WTC11 (cell line): ENCODE data around the gene TEKT5.

Experiments
- CTCF ChIP-seq: fragments of 200-600 bp; IDR thresholded peaks from 2 replicates; pipeline ENCODE4 v1.8.0; 2022; ENCODE audit warnings: antibody characterized with exemption
- ETV6 ChIP-seq: sonication (generic); formaldehyde crosslinking; IDR thresholded peaks from 2 replicates; pipeline ENCODE4 v1.8.1; 2022; ENCODE audit warnings: mild to moderate bottlenecking, missing genetic modification reagents
- MXD4 ChIP-seq: fragments of 250-450 bp; sonication (Bioruptor Pico); IDR thresholded peaks from 2 replicates; pipeline ENCODE4 v1.8.0; 2021; ENCODE audit warnings: mild to moderate bottlenecking, moderate library complexity, borderline replicate concordance
- TEAD4 ChIP-seq: sonication (generic); formaldehyde crosslinking; IDR thresholded peaks from 2 replicates; pipeline ENCODE4 v1.8.0; 2022; ENCODE audit warnings: mild to moderate bottlenecking, missing genetic modification reagents
- USF2 ChIP-seq: sonication (generic); formaldehyde crosslinking; IDR thresholded peaks from 2 replicates; pipeline ENCODE4 v1.8.1; 2023; ENCODE audit warnings: mild to moderate bottlenecking, missing genetic modification reagents, moderate library complexity
- ZNF317 ChIP-seq: sonication (generic); formaldehyde crosslinking; IDR thresholded peaks from 2 replicates; pipeline ENCODE4 v1.8.1; 2023; ENCODE audit warnings: low read depth, mild to moderate bottlenecking, moderate library complexity, missing genetic modification reagents, borderline replicate concordance
- TF ChIP-seq, protein P1 (sequence below): sonication (generic); formaldehyde crosslinking; conservative IDR thresholded peaks from 2 replicates; pipeline ENCODE4 v1.8.1; 2023; ENCODE audit warnings: mild to moderate bottlenecking, low read depth, missing genetic modification reagents, moderate library complexity
- TF ChIP-seq, protein P2 (sequence below): sonication (generic); formaldehyde crosslinking; IDR thresholded peaks from 2 replicates; pipeline ENCODE4 v1.8.0; 2022; ENCODE audit warnings: mild to moderate bottlenecking, missing genetic modification reagents

DNA sequence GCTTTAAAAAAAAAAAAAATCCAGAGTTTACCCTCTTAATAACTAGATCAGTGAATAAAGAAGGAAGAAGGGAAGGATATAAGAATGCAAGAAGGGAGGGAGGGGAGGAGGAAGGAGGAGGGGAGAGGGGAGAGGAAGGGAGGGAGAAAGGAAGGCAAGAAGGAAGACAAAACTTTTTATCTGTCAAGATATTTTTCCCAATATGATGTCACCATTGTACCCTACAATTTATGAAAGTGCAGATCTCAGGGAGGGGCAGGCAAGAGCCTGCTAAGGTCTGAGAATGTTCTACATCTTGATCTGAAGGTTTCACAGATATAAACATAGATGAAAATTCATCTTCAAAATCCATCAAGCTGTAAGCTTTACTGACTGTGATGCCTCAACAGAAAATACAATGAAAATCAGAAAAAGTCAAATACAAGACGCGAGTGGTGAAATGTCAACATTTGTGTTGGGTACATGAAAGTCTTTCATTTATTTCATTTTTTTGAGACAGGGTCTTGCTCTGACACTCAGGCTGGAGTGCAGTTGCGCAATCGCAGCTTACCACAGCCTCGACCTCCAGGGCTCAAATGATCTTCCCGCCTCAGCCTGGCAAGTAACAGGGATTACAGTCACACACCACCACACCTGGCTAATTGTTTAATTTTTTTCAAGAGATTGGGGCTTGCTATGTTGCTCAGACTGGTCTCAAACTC lies 57.2 kb downstream of the TEKT5 start:
- TF ChIP-seq USF2 (no peak), CTCF (no peak), TEAD4 (no peak), ZNF317 (CRISPR knock-in tag) (no peak), MXD4 (no peak), ETV6 (CRISPR knock-in tag) (no peak)
- TF ChIP-seq, protein P1, sequence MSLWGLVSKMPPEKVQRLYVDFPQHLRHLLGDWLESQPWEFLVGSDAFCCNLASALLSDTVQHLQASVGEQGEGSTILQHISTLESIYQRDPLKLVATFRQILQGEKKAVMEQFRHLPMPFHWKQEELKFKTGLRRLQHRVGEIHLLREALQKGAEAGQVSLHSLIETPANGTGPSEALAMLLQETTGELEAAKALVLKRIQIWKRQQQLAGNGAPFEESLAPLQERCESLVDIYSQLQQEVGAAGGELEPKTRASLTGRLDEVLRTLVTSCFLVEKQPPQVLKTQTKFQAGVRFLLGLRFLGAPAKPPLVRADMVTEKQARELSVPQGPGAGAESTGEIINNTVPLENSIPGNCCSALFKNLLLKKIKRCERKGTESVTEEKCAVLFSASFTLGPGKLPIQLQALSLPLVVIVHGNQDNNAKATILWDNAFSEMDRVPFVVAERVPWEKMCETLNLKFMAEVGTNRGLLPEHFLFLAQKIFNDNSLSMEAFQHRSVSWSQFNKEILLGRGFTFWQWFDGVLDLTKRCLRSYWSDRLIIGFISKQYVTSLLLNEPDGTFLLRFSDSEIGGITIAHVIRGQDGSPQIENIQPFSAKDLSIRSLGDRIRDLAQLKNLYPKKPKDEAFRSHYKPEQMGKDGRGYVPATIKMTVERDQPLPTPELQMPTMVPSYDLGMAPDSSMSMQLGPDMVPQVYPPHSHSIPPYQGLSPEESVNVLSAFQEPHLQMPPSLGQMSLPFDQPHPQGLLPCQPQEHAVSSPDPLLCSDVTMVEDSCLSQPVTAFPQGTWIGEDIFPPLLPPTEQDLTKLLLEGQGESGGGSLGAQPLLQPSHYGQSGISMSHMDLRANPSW = no peak
- TF ChIP-seq, protein P2, sequence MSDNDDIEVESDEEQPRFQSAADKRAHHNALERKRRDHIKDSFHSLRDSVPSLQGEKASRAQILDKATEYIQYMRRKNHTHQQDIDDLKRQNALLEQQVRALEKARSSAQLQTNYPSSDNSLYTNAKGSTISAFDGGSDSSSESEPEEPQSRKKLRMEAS (CRISPR knock-in tag) = no peak
